GM12801 (cell line): ENCODE results near the gene TMED1.

Experiments
- TF ChIP-seq, protein P1 (sequence below): IDR thresholded peaks from one replicate; pipeline ENCODE4 v1.5.1; 2011; ENCODE audit warnings: control low read depth; ENCODE audit not compliant: insufficient read length; ENCODE audit errors: extremely low read depth

The TMED1 gene, protein sequence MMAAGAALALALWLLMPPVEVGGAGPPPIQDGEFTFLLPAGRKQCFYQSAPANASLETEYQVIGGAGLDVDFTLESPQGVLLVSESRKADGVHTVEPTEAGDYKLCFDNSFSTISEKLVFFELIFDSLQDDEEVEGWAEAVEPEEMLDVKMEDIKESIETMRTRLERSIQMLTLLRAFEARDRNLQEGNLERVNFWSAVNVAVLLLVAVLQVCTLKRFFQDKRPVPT

GRCh38 chr19:10835754-10836478, at the start of gene TMED1:
TSS of gene TMED1 (minus strand) at chr19:10836212. CDS start at chr19:10836191, 21 bp downstream.
- TF ChIP-seq, protein P1, sequence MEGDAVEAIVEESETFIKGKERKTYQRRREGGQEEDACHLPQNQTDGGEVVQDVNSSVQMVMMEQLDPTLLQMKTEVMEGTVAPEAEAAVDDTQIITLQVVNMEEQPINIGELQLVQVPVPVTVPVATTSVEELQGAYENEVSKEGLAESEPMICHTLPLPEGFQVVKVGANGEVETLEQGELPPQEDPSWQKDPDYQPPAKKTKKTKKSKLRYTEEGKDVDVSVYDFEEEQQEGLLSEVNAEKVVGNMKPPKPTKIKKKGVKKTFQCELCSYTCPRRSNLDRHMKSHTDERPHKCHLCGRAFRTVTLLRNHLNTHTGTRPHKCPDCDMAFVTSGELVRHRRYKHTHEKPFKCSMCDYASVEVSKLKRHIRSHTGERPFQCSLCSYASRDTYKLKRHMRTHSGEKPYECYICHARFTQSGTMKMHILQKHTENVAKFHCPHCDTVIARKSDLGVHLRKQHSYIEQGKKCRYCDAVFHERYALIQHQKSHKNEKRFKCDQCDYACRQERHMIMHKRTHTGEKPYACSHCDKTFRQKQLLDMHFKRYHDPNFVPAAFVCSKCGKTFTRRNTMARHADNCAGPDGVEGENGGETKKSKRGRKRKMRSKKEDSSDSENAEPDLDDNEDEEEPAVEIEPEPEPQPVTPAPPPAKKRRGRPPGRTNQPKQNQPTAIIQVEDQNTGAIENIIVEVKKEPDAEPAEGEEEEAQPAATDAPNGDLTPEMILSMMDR: no peak

GRCh38 chr19:10885201-10886169, 49.5 kb upstream of the TMED1 start:
- TF ChIP-seq, protein P1: no peak

- TF ChIP-seq, protein P1: no peak
Measured at GRCh38 chr19:10884274-10884673, 48.3 kb upstream of the TMED1 start.

DNA sequence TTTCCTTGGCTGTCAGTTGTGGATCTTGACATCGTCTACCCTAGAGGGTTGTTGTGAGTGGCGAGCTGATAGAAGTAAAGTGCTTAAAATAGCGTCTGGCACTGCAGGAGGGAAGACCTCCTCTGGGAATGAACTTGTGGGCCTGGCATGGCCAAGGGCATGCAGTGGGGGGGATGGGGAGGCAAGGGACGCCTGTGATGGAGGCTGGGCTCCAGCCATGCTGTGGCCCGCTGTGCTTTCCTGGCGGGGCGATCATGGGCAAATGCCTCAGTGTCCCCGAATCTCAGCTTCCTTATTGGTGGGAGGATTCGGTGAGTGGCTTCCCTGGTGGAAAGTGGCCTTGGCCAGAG, 46.1 kb upstream of the TMED1 start:
- TF ChIP-seq, protein P1: no peak

DNA sequence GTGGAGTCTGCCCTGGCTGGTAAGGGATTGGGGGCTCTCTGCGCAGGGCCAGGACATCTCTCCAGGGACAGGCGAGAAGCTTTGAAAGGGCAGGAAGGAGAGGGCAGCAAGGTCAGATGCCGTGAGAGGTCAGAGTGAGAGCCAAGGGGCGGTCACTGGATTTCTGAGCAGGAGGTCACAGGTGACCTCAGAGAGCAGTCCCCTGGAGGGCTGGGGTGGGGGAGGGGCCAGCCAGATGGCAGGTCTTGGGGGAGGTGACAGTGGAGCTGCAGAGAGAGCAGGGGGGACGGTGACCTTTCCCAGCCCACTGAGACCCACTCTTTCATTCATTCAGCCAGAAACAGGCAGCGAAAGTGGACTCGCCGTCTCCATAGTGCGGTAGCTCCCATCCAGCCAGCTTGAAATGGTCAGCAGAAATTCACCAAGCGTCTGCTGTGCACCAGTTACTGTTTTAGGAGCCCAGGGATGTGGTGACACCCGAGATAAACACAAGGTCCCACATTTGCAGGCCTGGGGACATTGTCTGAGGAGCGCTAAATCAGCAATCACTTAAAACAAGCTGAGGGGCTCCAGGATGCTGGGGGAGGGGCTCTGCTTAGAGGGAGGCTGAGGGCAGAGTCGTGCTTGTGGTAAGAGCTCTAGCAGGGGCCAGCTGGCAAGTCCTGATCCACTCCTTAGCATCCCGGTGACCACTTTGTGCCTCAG, 45.5 kb upstream of the TMED1 start:
- TF ChIP-seq, protein P1: no peak

DNA sequence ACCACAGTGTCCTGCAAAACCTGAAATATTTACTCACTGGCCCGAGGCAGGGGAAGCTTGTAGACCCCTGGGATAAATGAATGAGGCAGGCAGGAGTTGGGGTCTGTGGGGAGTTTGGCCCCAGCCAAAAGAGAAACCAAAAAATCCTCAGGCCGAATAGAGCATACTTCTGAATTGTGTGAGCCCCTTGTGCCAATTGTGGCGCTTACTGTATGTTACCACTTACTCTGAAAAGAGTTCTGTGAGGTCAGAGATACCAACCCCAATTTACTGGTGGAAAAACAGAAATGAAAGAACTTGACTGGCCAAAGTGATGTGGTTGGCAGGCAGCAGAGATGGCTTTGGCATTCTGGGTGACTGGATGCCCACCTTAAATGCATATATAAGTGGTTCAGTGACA, 42.2 kb upstream of the TMED1 start:
- TF ChIP-seq, protein P1: no peak
